PC-9 (cell line): ENCODE results near the gene SLC39A9.

Experiments used
- EZH2 ChIP-seq: fragments of 200-600 bp; sonication (generic); IDR thresholded peaks from 2 replicates; pipeline ENCODE4 v1.8.0; 2017; ENCODE audit warnings: antibody characterized with exemption, low read depth
- TF ChIP-seq, protein P1 (sequence below): fragments of 200-600 bp; sonication (generic); conservative IDR thresholded peaks from 2 replicates; pipeline ENCODE4 v1.6.1; 2017; ENCODE audit warnings: mixed run types, antibody characterized with exemption, mild to moderate bottlenecking, moderate library complexity

DNA sequence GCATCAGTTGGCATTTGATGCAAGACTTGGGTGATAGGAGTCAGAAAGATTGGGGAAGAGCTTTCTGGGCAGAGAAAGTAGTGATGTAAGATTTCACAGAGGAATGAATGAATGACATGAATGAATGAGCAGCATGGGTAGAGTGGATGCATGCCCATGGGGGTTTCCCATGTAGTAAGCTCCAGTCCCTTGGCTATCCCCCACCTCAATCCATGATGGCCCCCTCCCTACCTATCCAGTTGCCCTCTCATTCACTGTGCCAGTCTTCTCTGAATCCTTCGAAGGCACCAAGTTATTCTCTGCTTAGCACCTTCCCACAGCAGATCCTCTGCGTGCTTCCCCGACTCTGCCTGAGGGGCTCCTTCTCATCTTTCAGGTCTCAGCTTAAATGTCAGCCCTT, 32.4 kb upstream of the SLC39A9 start:
- TF ChIP-seq, protein P1, sequence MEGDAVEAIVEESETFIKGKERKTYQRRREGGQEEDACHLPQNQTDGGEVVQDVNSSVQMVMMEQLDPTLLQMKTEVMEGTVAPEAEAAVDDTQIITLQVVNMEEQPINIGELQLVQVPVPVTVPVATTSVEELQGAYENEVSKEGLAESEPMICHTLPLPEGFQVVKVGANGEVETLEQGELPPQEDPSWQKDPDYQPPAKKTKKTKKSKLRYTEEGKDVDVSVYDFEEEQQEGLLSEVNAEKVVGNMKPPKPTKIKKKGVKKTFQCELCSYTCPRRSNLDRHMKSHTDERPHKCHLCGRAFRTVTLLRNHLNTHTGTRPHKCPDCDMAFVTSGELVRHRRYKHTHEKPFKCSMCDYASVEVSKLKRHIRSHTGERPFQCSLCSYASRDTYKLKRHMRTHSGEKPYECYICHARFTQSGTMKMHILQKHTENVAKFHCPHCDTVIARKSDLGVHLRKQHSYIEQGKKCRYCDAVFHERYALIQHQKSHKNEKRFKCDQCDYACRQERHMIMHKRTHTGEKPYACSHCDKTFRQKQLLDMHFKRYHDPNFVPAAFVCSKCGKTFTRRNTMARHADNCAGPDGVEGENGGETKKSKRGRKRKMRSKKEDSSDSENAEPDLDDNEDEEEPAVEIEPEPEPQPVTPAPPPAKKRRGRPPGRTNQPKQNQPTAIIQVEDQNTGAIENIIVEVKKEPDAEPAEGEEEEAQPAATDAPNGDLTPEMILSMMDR: no peak
- TF ChIP-seq EZH2: no peak
